Ectodermal cell (in vitro differentiated cells): ENCODE data around the gene MYO15B.
"Not testable (repeated sequence)": the region's sequence is repeated elsewhere in the genome, so short reads cannot be mapped to it uniquely, and the experiment has no call there.

Experiments
- H3K27ac ChIP-seq: 2 replicates; pipeline ENCODE4 v1.7.0; 2013; ENCODE audit warnings: mild to moderate bottlenecking, low read depth, low read length; ENCODE audit not compliant: insufficient read depth, poor library complexity, severe bottlenecking
- H3K27me3 ChIP-seq: 2 replicates; pipeline ENCODE4 v1.7.0; 2013; ENCODE audit warnings: mild to moderate bottlenecking, low read length; ENCODE audit not compliant: insufficient read depth, control insufficient read depth, poor library complexity, severe bottlenecking
- H3K36me3 ChIP-seq: one replicate; pipeline ENCODE4 v1.7.0; 2013; ENCODE audit warnings: low read length; ENCODE audit not compliant: control insufficient read depth, insufficient read depth
- H3K4me1 ChIP-seq: one replicate; pipeline ENCODE4 v1.7.0; 2013; ENCODE audit warnings: low read length; ENCODE audit not compliant: control insufficient read depth, insufficient read depth
- H3K4me3 ChIP-seq: 2 replicates; pipeline ENCODE4 v1.7.0; 2013; ENCODE audit warnings: low read depth, low read length, control low read depth; ENCODE audit not compliant: insufficient read depth
- H3K9me3 ChIP-seq: 2 replicates; pipeline ENCODE4 v1.7.0; 2013; ENCODE audit warnings: mild to moderate bottlenecking, low read length, moderate library complexity; ENCODE audit not compliant: control insufficient read depth
- WGBS, 2 experiments: methylation state at CpG; one replicate each; pipeline ENCODE4 v1.1.7; 2013; ENCODE audit warnings: missing lambda C conversion rate in 2 of 2; 5-methylcytosine and 5-hydroxymethylcytosine counted together

The MYO15B gene

GRCh38 chr17:75590849-75591721 lies 3.5 kb downstream of the MYO15B start:
- WGBS, 2 experiments, result 91 to 92% methylated on average over 12 of the region's 12 CpGs

GRCh38 chr17:75591722-75592302 lies 4.2 kb downstream of the MYO15B start:
- Histone ChIP-seq H3K36me3 (no peaks in the 10 kb centered on the region), H3K27ac (no peak overlapping the region), H3K27me3 (peaks cover 33% of the 10 kb centered on the region), H3K4me3 (no peak overlapping the region), H3K9me3 (no peaks in the 10 kb centered on the region), H3K4me1 (no peaks in the 10 kb centered on the region)
- 87 to 90% methylated on average over 7 of the region's 7 CpGs for WGBS, 2 experiments

More at GRCh38 chr17:75590849-75591721, 3.5 kb downstream of the MYO15B start:
- Histone ChIP-seq H3K36me3 (no peaks in the 10 kb centered on the region), H3K27me3 (peaks cover 34% of the 10 kb centered on the region), H3K9me3 (no peaks in the 10 kb centered on the region), H3K4me3 (no peak overlapping the region), H3K27ac (no peak overlapping the region), H3K4me1 (no peaks in the 10 kb centered on the region)

- Histone ChIP-seq H3K4me3 (no peak overlapping the region), H3K27me3 (peaks cover 26% of the 10 kb centered on the region), H3K36me3 (no peaks in the 10 kb centered on the region), H3K9me3 (no peaks in the 10 kb centered on the region), H3K4me1 (no peaks in the 10 kb centered on the region), H3K27ac (no peak overlapping the region)
- WGBS, 2 experiments, result 89 to 90% methylated on average over 17 of the region's 17 CpGs
Observed at GRCh38 chr17:75592348-75593020, 4.9 kb downstream of the MYO15B start.

GRCh38 chr17:75593430-75593829 lies 5.8 kb downstream of the MYO15B start:
- H3K9me3 ChIP-seq, H3K4me3 ChIP-seq, H3K27ac ChIP-seq, H3K36me3 ChIP-seq, H3K4me1 ChIP-seq: not testable (repeated sequence)
- peaks cover 17% of the 10 kb centered on the region for H3K27me3 ChIP-seq
- 92 to 94% methylated on average over 9 of the region's 9 CpGs for WGBS, 2 experiments

- Histone ChIP-seq H3K4me1 (no peaks in the 10 kb centered on the region), H3K9me3 (no peaks in the 10 kb centered on the region), H3K36me3 (no peaks in the 10 kb centered on the region), H3K27me3 (peaks cover 9% of the 10 kb centered on the region), H3K27ac (no peak overlapping the region), H3K4me3 (no peak overlapping the region)
- 89 to 91% methylated on average over 28 of the region's 28 CpGs for WGBS, 2 experiments
Observed at GRCh38 chr17:75594499-75595283, 7.1 kb downstream of the MYO15B start.

- Histone ChIP-seq H3K9me3 (no peaks in the 10 kb centered on the region), H3K27me3 (peaks cover 2% of the 10 kb centered on the region), H3K36me3 (no peaks in the 10 kb centered on the region), H3K27ac (no peak overlapping the region), H3K4me3 (no peak overlapping the region), H3K4me1 (no peaks in the 10 kb centered on the region)
- 80 to 86% methylated on average over 13 of the region's 13 CpGs for WGBS, 2 experiments
Observed at GRCh38 chr17:75595284-75595919, 7.8 kb downstream of the MYO15B start.

GRCh38 chr17:75595920-75596313 lies 8.3 kb downstream of the MYO15B start:
- Histone ChIP-seq H3K4me3 (no peak overlapping the region), H3K36me3 (no peaks in the 10 kb centered on the region), H3K27ac (no peak overlapping the region), H3K9me3 (no peaks in the 10 kb centered on the region), H3K4me1 (no peaks in the 10 kb centered on the region), H3K27me3 (no peaks in the 10 kb centered on the region)
- 89 to 92% methylated on average over 6 of the region's 6 CpGs for WGBS, 2 experiments

- WGBS, 2 experiments, result 89 to 91% methylated on average over 17 of the region's 17 CpGs
- H3K27me3 ChIP-seq, result no peaks in the 10 kb centered on the region
- H3K36me3 ChIP-seq, result no peaks in the 10 kb centered on the region
Observed at GRCh38 chr17:75596320-75597087, 8.9 kb downstream of the MYO15B start.

More at GRCh38 chr17:75596320-75597087, 8.9 kb downstream of the MYO15B start:
- no peak overlapping the region for H3K4me3 ChIP-seq
- no peaks in the 10 kb centered on the region for H3K9me3 ChIP-seq
- no peaks in the 10 kb centered on the region for H3K4me1 ChIP-seq
- no peak overlapping the region for H3K27ac ChIP-seq
